Measurements from ENCODE around the gene CCNY.

GRCh38 chr10:35327790-35328403 is 8.4 kb upstream of the CCNY start:
- TF ChIP-seq, protein P1, sequence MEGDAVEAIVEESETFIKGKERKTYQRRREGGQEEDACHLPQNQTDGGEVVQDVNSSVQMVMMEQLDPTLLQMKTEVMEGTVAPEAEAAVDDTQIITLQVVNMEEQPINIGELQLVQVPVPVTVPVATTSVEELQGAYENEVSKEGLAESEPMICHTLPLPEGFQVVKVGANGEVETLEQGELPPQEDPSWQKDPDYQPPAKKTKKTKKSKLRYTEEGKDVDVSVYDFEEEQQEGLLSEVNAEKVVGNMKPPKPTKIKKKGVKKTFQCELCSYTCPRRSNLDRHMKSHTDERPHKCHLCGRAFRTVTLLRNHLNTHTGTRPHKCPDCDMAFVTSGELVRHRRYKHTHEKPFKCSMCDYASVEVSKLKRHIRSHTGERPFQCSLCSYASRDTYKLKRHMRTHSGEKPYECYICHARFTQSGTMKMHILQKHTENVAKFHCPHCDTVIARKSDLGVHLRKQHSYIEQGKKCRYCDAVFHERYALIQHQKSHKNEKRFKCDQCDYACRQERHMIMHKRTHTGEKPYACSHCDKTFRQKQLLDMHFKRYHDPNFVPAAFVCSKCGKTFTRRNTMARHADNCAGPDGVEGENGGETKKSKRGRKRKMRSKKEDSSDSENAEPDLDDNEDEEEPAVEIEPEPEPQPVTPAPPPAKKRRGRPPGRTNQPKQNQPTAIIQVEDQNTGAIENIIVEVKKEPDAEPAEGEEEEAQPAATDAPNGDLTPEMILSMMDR (IDR thresholded peaks at IDR 0.05; ENCODE audit: low read depth, low read length, poor library complexity, severe bottlenecking): no peak
- no peak for TF ChIP-seq EZH2phosphoT487 (IDR thresholded peaks at IDR 0.05; ENCODE audit: borderline replicate concordance, low read length)

Data from DOHH2 (cell line).